Endometrial microvascular endothelial cells (primary cell): Measurements from ENCODE around the gene REG4. TPM values are rescaled to one million over a fixed set of nuclear protein-coding genes. Genes with fewer than 3 reads are reported as not detected.

ENCODE experiments used
- in situ Hi-C: cut with HindIII; loops from 2 replicates; pipeline ENCODE4 v1.10.0; 2017; ENCODE audit warnings: low sequenced_read_pairs, low pct_unique_long_range_greater_than_20kb; ENCODE audit errors: inconsistent ontology term
- total RNA-seq: library from RNA; depleted of rRNA; stranded (reverse); fragments of >200 nt; gene quantifications from one replicate; pipeline ENCODE4 v1.2.3, GENCODE V29; 2015; ENCODE audit errors: inconsistent ontology term

REG4 gene
- total RNA-seq, 1 donor from 2014 or later = not detected

DNA sequence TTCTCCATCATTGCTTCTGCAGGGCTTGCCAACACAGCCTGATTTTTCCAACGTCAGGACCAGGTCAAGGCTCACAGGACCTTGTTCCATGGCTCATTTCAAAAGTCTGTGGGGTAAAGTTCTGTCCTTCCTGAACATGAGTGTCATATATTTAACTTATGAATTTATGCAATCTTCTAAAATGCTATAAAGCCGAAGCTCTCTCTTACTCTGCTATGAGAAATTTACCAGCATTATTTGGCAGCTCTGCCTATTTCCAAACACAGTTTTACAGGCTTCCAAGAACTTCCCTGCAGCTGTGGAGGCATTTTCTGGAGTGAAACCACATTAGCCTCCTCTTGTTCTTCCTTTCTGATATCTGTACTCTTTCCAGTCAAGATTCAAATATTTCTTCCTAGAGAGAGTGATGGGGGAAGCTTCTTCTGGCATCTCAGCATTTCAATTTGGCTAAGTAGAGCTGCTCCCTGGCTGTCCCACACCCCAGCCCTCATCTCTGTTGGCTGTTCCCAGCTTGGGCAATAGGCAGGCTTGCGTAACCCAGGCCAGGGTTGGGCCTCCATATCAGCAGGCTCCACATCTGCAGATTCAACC lies 27.0 kb downstream of the REG4 start:
- in situ Hi-C loops = no loop called here

- in situ Hi-C loops = no loop called here
These were observed 27.7 kb downstream of the REG4 start for GRCh38 chr1:119783354-119784185.

GRCh38 chr1:119782631-119783325 lies 28.5 kb downstream of the REG4 start:
- in situ Hi-C loops = no loop called here

GRCh38 chr1:119781434-119782210 lies 29.6 kb downstream of the REG4 start:
- in situ Hi-C loops = no loop called here

GRCh38 chr1:119779869-119780356 lies 31.3 kb downstream of the REG4 start:
- in situ Hi-C loops = no loop called here

DNA sequence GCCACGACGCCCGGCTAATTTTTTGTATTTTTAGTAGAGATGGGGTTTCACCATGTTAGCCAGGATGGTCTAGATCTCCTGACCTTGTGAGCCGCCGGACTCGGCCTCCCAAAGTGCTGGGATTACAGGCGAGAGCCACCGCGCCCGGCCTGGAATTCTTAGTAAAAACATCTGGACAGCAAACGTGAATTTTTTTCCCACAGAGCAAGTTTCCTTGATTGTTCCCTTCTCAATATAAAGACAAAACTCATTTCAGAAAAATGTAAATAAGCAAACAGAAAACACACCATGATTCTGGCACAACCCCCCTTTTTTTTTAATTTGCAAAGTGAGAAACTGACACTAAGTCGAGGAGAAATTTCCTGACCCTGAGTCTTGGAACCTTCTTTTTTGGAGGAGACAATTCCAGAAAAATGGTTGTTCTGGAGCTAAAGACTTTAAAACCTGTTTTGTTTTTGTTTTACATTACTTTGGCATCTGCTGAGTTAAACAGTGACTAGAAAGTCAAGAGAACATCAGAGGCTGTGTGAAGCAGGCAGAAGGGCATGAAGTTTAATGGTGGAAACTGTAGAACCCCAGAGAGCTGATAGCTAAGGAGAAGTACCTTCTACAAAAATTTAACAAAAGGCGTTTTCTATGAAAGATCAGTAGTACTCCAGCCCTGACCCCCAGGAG lies 32.2 kb downstream of the REG4 start:
- in situ Hi-C loops = no loop called here

- in situ Hi-C loops = no loop called here
These were observed 32.9 kb downstream of the REG4 start for GRCh38 chr1:119778359-119778758.

- in situ Hi-C loops = no loop called here
These were observed 36.3 kb downstream of the REG4 start for GRCh38 chr1:119774746-119775490.

DNA sequence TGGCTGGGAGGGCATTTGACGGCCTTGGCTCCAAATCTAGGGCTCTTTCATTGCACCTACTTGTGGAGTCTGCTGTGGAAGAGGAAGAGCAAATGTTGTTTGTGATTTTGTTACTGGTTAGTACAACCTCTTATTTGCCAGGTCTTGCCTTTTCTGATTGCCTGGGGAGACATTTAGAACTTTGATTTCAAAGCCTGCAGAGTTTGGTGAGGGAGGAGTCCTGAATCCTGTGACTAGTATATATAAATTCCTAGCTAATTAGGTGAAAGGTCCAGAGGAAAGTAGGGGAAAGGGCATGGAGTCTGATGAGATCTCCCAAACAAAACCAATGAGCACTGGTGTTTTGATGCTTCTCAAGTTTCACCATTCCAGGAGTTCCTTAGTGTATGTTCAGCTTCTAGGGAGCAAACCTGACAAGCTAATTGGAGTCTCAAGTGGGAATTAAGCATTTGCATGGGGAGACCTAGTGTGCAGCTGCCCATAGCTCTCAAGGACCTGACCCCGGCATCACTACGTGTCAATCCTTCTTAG lies 37.5 kb downstream of the REG4 start:
- in situ Hi-C loops = no loop called here

- in situ Hi-C loops = no loop called here
These were observed 39.0 kb downstream of the REG4 start for GRCh38 chr1:119772298-119772697.

GRCh38 chr1:119771770-119772169 lies 39.5 kb downstream of the REG4 start:
- in situ Hi-C loops = no loop called here

GRCh38 chr1:119771016-119771415 lies 40.2 kb downstream of the REG4 start:
- in situ Hi-C loops = no loop called here

DNA sequence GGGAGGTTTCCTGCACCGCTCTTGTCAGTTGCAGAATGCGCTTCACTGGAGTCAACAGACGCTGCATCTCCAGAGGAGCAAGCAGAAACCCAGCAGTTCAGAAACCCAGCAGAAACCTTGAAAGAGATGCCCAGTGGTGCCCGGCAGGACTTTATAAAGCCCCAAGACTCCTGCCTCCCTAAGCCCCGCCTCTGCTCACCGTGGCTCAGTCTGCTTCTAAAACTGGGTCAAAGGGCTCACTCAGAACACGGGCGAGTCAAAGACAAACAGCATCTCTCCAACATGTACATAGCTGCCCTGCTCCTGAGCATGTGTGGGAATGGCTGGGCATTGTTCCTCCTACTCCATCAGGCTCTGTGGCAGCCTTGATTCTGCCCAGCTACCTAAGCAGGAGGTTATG lies 42.5 kb downstream of the REG4 start, which contains the start of gene HMGCS2:
TSS of gene HMGCS2 (minus strand) at position 128 of the 400 bp plus-strand sequence. CDS start at position 67, 61 bp downstream.
- in situ Hi-C loops = no loop called here

DNA sequence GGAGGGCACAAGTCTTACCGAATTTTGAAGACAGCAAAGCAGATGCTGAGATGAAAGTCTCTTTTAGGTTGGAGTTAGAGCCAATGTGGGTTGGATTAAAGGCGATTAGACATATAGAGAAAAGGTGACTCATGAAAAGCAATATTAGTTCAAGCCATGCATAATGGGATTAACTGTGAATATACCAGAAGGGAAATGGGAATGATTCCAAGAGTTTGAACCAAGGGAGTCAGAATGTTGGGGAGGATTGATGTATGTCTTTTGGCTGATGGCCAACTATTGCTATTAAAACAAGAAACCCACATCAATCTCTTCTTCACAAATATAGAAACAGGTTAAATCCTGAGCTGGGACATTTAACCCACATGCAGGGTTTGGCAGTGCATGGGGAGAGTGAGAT lies 43.8 kb downstream of the REG4 start:
- in situ Hi-C loops = no loop called here

DNA sequence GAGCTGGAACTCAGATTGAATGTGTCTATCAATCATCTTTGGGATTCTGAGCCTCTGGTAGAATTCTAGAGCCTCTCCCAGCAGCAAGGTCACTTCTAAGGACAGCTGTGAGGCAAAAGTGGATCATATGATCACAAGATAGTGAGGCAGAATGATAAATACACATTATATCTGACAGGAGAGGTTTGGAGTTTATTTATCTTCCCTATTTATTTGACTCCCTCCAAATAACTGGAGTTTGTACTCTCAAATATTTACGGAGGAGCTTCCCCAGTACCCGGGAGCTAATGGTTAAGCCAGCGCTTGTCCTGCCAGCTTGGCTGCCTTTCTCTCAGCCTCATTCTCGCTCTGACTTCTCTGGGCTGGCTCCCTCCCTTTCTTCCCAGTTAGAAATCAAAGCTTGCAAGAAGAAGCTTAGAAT lies 44.9 kb downstream of the REG4 start:
- in situ Hi-C loops = no loop called here

DNA sequence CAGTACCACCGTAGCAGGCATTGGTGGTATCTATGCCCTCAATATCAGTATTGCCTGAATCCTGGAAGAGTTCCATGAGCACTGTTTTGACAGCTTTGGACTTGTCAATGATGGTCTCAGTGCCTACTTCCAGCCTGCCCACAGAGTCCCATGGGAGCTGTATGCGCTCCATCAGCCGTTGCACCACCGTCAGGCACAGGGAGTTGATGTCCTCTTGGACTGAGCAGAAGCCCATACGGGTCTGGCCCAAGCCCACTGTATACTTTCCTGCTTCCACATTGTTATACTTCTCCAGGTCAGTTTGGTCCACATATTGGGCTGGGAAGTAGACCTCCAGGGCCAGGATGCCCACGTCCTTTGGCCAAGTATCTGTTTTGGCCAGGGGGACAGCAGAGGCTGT lies 47.0 kb downstream of the REG4 start:
- in situ Hi-C loops = no loop called here

DNA sequence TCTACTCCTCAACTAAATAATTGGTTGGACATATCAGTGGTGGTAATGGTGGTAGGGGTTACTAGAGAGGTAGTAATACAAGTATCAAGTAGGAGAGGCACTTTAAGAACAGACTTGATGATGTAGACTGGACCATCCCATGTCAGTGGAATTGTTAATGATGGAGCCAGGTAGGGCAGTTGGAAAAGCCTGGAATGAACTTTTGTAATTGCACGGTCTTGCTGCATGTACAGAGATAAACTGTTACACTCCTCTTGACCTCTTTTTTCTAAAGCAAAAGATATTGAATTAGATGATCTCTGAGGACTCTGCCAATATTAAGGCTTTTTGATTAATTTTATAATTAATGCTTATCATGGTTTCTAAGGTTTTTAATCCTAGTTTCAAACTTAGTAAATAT lies 48.3 kb downstream of the REG4 start:
- in situ Hi-C loops = no loop called here

DNA sequence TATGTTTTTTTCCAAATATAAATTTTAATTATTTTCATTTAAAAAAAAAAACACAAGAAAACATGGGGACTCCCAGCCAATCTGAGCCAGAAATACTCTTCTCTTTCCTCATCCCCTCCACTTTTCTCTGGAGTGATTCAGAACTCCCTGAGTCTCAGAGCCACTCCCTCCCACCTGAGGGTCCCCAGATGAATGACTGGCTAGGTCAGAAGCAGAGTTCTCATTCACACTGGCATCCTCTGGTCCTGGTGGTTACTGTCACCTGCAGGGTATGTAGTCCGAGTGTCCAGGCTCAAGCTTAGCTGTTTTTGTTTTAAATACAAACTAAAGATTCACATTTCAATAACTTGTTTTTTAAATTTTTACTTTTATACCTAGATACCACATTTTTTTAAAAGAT lies 48.9 kb downstream of the REG4 start:
- in situ Hi-C loops = no loop called here
